HuH-7.5 (cell line): ENCODE data around the gene TENM3.

Experiments
- DNase-seq: peaks from one replicate; pipeline ENCODE4 v3.0.0; 2011; ENCODE audit warnings: low spot score

The TENM3 gene

GRCh38 chr4:182513587-182514291, 270.5 kb downstream of the TENM3 start:
- DNase-seq = no peak

GRCh38 chr4:182518421-182518820, 275.2 kb downstream of the TENM3 start:
- DNase-seq = no peak

- no peak for DNase-seq
Observed at GRCh38 chr4:182519528-182519927, 276.3 kb downstream of the TENM3 start.

GRCh38 chr4:182521011-182521410, 277.8 kb downstream of the TENM3 start:
- DNase-seq = no peak

GRCh38 chr4:182528819-182529218, 285.6 kb downstream of the TENM3 start:
- no peak for DNase-seq

- DNase-seq = no peak
Observed at GRCh38 chr4:182530451-182530850, 287.2 kb downstream of the TENM3 start.

- DNase-seq = no peak
Observed at GRCh38 chr4:182531555-182532162, 288.5 kb downstream of the TENM3 start.

- DNase-seq = no peak
Observed at GRCh38 chr4:182532441-182532840, 289.2 kb downstream of the TENM3 start.

GRCh38 chr4:182533964-182534363, 290.8 kb downstream of the TENM3 start:
- DNase-seq = no peak

GRCh38 chr4:182536221-182536811, 293.1 kb downstream of the TENM3 start:
- DNase-seq = no peak

GRCh38 chr4:182537031-182537795, 294.0 kb downstream of the TENM3 start:
- no peak for DNase-seq

GRCh38 chr4:182538031-182538430, 294.8 kb downstream of the TENM3 start:
- no peak for DNase-seq

- no peak for DNase-seq
Observed at GRCh38 chr4:182540496-182540895, 297.3 kb downstream of the TENM3 start.

GRCh38 chr4:182547435-182547834, 304.2 kb downstream of the TENM3 start:
- DNase-seq = no peak

GRCh38 chr4:182548156-182548555, 305.0 kb downstream of the TENM3 start:
- no peak for DNase-seq

GRCh38 chr4:182549356-182549755, 306.2 kb downstream of the TENM3 start:
- DNase-seq = no peak

- no peak for DNase-seq
Observed at GRCh38 chr4:182552948-182553347, 309.7 kb downstream of the TENM3 start.

GRCh38 chr4:182553653-182554052, 310.5 kb downstream of the TENM3 start:
- no peak for DNase-seq

GRCh38 chr4:182554736-182555135, 311.5 kb downstream of the TENM3 start:
- no peak for DNase-seq

- no peak for DNase-seq
Observed at GRCh38 chr4:182555997-182556418, 312.8 kb downstream of the TENM3 start.

GRCh38 chr4:182556580-182556979, 313.4 kb downstream of the TENM3 start:
- no peak for DNase-seq

- no peak for DNase-seq
Observed at GRCh38 chr4:182560358-182560757, 317.2 kb downstream of the TENM3 start.

GRCh38 chr4:182562350-182562749, 319.1 kb downstream of the TENM3 start:
- no peak for DNase-seq
